GM12878 (cell line): ENCODE data around the gene LST1. TPM values are rescaled to one million over a fixed set of nuclear protein-coding genes. Genes with fewer than 3 reads are reported as not detected.
A peak's percentile ranks its signal among the peaks of the same experiment; 100 is the strongest.

Experiments used
- ATAC-seq: fragments of 200-7000 bp; cut with Tn5 transposase; 3 replicates; pipeline ENCODE4 v1.9.1; 2020; ENCODE audit warnings: mild to moderate bottlenecking, moderate library complexity
- BruUV-seq: library from RNA; stranded (reverse); fragments of 400-500 nt; replicated peaks from 2 replicates; lab custom pipeline; 2021; lab: Mats Ljungman, UMichigan
- CTCF ChIA-PET: fragments of 300-600 bp; sonication (Branson Sonifier 250); formaldehyde crosslinking; extraction: SDS; loops from one replicate; lab custom pipeline; 2021; ENCODE audit warnings: inconsistent platforms; lab: Yijun Ruan, JAX
- POLR2A ChIA-PET: fragments of 350-600 bp; formaldehyde crosslinking; extraction: SDS; loops from one replicate; lab custom pipeline; 2021; ENCODE audit warnings: inconsistent platforms; lab: Charles Lee
- RAD21 ChIA-PET: fragments of 300-600 bp; sonication (Branson Sonifier 250); formaldehyde crosslinking; loops from one replicate; lab custom pipeline; 2023; ENCODE audit warnings: antibody characterized with exemption; ENCODE audit not compliant: unreplicated experiment; lab: Charles Lee
- SMC1A ChIA-PET: fragments of 300-600 bp; sonication (Branson Sonifier 250); formaldehyde crosslinking; loops from one replicate; lab custom pipeline; 2023; ENCODE audit not compliant: unreplicated experiment, uncharacterized antibody; lab: Charles Lee
- DNase-seq: peaks from one replicate; pipeline ENCODE4 v3.0.0-alpha.2; 2011; ENCODE audit warnings: low read depth, low spot score
- FAIRE-seq: peaks from 3 replicates; lab custom pipeline; 2011; peaks lifted over from hg19 to GRCh38; lab: Jason Lieb, UNC
- H2AFZ ChIP-seq: 2 replicates; pipeline ENCODE4 v1.6.0; 2011; ENCODE audit warnings: low read depth, low read length, control low read depth; ENCODE audit not compliant: control insufficient read depth
- H3K27ac ChIP-seq: 2 replicates; pipeline ENCODE4 v1.5.1; 2011; ENCODE audit warnings: control low read depth; ENCODE audit not compliant: control insufficient read depth, insufficient read depth
- H3K27me3 ChIP-seq, 2 experiments: replicated peaks in 1 of 2; 2 replicates each; pipeline versions ENCODE4 v1.6.0 to v1.6.1; 2011; ENCODE audit warnings: low read length in 1 of 2; ENCODE audit not compliant: control insufficient read depth in 2 of 2, insufficient read depth in 2 of 2
- H3K36me3 ChIP-seq, 2 experiments: 2 replicates each; pipeline ENCODE4 v1.5.1; 2011; ENCODE audit warnings: low read length in 1 of 2; ENCODE audit not compliant: control insufficient read depth in 2 of 2, insufficient read depth in 2 of 2
- H3K4me1 ChIP-seq: 2 replicates; pipeline ENCODE4 v1.6.1; 2011; ENCODE audit warnings: mild to moderate bottlenecking, low read length, moderate library complexity, mixed read lengths; ENCODE audit not compliant: control insufficient read depth, insufficient read depth
- H3K4me2 ChIP-seq: 2 replicates; pipeline ENCODE4 v1.6.0; 2011; ENCODE audit warnings: control low read depth; ENCODE audit not compliant: control insufficient read depth, insufficient read depth
- H3K4me3 ChIP-seq: fragments of 200-600 bp; sonication (generic); 2 replicates; pipeline ENCODE4 v1.5.1; 2016
- H3K79me2 ChIP-seq: 2 replicates; pipeline ENCODE4 v1.6.0; 2011; ENCODE audit warnings: low read length; ENCODE audit not compliant: control insufficient read depth, insufficient read depth
- H3K9ac ChIP-seq: 2 replicates; pipeline ENCODE4 v1.8.0; 2011; ENCODE audit warnings: low read length, control low read depth, mixed read lengths; ENCODE audit not compliant: control insufficient read depth, insufficient read depth
- H3K9me3 ChIP-seq: replicated peaks from 3 replicates; pipeline ENCODE4 v1.5.1; 2011; ENCODE audit warnings: mild to moderate bottlenecking, low read length; ENCODE audit not compliant: control insufficient read depth, insufficient read depth
- H4K20me1 ChIP-seq: 2 replicates; pipeline ENCODE4 v1.6.0; 2011; ENCODE audit not compliant: control insufficient read depth, insufficient read depth
- ATF2 ChIP-seq: IDR thresholded peaks from 2 replicates; pipeline ENCODE4 v1.6.1; 2012; ENCODE audit warnings: low read length, inconsistent platforms
- BCLAF1 ChIP-seq: fragments of 450-650 bp; IDR thresholded peaks from 2 replicates; pipeline ENCODE4 v1.6.1; 2017; ENCODE audit warnings: antibody characterized with exemption, mild to moderate bottlenecking, moderate library complexity
- CEBPZ ChIP-seq: fragments of 150-350 bp; IDR thresholded peaks from 2 replicates; pipeline ENCODE4 v1.6.1; 2016; ENCODE audit warnings: low read depth, low read length
- CHD1 ChIP-seq: IDR thresholded peaks from 2 replicates; pipeline ENCODE4 v1.6.1; 2012; ENCODE audit warnings: low read depth, low read length, improper control_type of control experiment
- IRF5 ChIP-seq: fragments of 450-650 bp; IDR thresholded peaks from 2 replicates; pipeline ENCODE4 v1.6.1; 2017; ENCODE audit warnings: borderline replicate concordance
- JUND ChIP-seq: IDR thresholded peaks from 2 replicates; pipeline ENCODE4 v1.6.1; 2012; ENCODE audit warnings: low read depth, mild to moderate bottlenecking, low read length, improper control_type of control experiment, moderate library complexity
- LARP7 ChIP-seq: fragments of 450-650 bp; IDR thresholded peaks from 2 replicates; pipeline ENCODE4 v1.6.1; 2017; ENCODE audit warnings: mild to moderate bottlenecking
- NFYB ChIP-seq: IDR thresholded peaks from 2 replicates; pipeline ENCODE4 v1.6.1; 2011; ENCODE audit warnings: low read depth, mild to moderate bottlenecking, low read length, improper control_type of control experiment, moderate library complexity; ENCODE audit not compliant: insufficient read depth
- RELB ChIP-seq: fragments of 450-650 bp; IDR thresholded peaks from 2 replicates; pipeline ENCODE4 v1.6.1; 2017; ENCODE audit warnings: low read depth, mild to moderate bottlenecking, moderate library complexity
- SUZ12 ChIP-seq: fragments of 200-600 bp; sonication (generic); IDR thresholded peaks from one replicate; pipeline ENCODE4 v1.6.1; 2018; ENCODE audit warnings: antibody characterized with exemption, mild to moderate bottlenecking; ENCODE audit not compliant: unreplicated experiment
- in situ Hi-C: fragments of 300-500 bp; cut with MboI; formaldehyde crosslinking; loops from 9 replicates; pipeline ENCODE4 v1.14.3; 2018; ENCODE audit warnings: mixed read lengths
- intact Hi-C: fragments of 100-400 bp; cut with micrococcal nuclease; formaldehyde crosslinking; loops from one replicate; pipeline ENCODE4 v1.14.2; 2022; ENCODE audit not compliant: unreplicated experiment
- polyA plus RNA-seq, 11 experiments: library from polyadenylated mRNA; depleted of rRNA in 4 of 11; unstranded in 6 of 11; stranded (reverse) in 5 of 11; fragments of >200 nt; fragmentation: Nextera tagmentation in 4 of 11; fragmentation: Illumina TruSeq in 1 of 11; extraction: Ambion mirVana in 4 of 11; extraction: Trizol in 1 of 11; gene quantifications; 1 replicate in 1 of 11; 2 replicates in 10 of 11; pipeline versions ENCODE4 v1.2.1 to v1.2.3, GENCODE V29; 2011 to 2016; ENCODE audit warnings: inconsistent platforms in 2 of 11, missing spikeins in 2 of 11, low read depth in 1 of 11
- total RNA-seq, 4 experiments: library from RNA; depleted of rRNA in 3 of 4; stranded (reverse); fragments of >200 nt in 3 of 4; fragmentation: Illumina TruSeq in 1 of 4; extraction: Trizol in 1 of 4; gene quantifications; 2 replicates each; pipeline versions ENCODE4 v1.2.1 to v1.2.3, GENCODE V29; 2013 to 2021

Gene LST1
- total and polyA plus RNA-seq, 10 of the 15 experiments (the other 5 are each of a cell fraction or from before 2014, with no cell fraction given): 4.1 to 35.5 (median 16.4) TPM

GRCh38 chr6:31560697-31561058 lies 25.4 kb upstream of the LST1 start:
- ChIA-PET RAD21 (interaction anchor here (0.5 to 15.9 kb wide), 5 partner anchors 9 to 264 kb away, joined by 3 to 620 read pairs (median 62); partner anchors contain the start of genes ATP6V1G2, LST1, LTA and LTB), POLR2A (interaction anchor here (0.8 to 9.1 kb wide), 5 partner anchors 9 to 56 kb away, joined by 3 to 255 read pairs (median 7); partner anchors contain the start of genes LTB and TNF), CTCF (interaction anchor here (0.9 to 34.8 kb wide), 5 partner anchors 8 to 27 kb away, joined by 4 to 2098 read pairs (median 27); partner anchors contain the start of genes LST1, LTB, NCR3 and TNF), SMC1A (interaction anchor here (2.5 to 34.7 kb wide), 2 partner anchors 23 to 65 kb away, joined by 7 to 1989 read pairs; partner anchors contain the start of genes LST1, LTA, LTB and NCR3)
- Histone ChIP-seq H3K9me3 (no peaks in the 10 kb centered on the region), H3K27me3 (no peaks in the 10 kb centered on the region), H3K4me3 (0 out of 2 replicates have a peak overlapping the region, but pooled peaks have one; percentile 18), H3K4me1 (peaks cover 82% of the 10 kb centered on the region), H4K20me1 (no peaks in the 10 kb centered on the region), H2AFZ (no peak overlapping the region), H3K9ac (peak overlapping the region; percentile 56), H3K79me2 (peaks cover 16% of the 10 kb centered on the region), H3K4me2 (peak overlapping the region; percentile 94), H3K27ac (peak overlapping the region; percentile 99), H3K36me3 (peaks cover 0 to 8% of the 10 kb centered on the region in 2 experiments; a peak in 2 of 4 replicates)
- intact Hi-C loops (loop anchor here (1.0 kb wide), 2 partner anchors 8 to 16 kb away; no protein-coding TSS in a partner anchor), in situ Hi-C loops (loop anchor here (25.0 kb wide), 2 partner anchors 1052 to 1402 kb away; partner anchors contain the start of genes BRD2 and HLA-DMA)
- no peak for TF ChIP-seq BCLAF1
- no peak for TF ChIP-seq ATF2
- no peak for TF ChIP-seq LARP7
- no peak for TF ChIP-seq IRF5
- TF ChIP-seq NFYB: no peak
- TF ChIP-seq RELB: no peak
- TF ChIP-seq CEBPZ: no peak
- no peak for TF ChIP-seq CHD1
- TF ChIP-seq JUND: no peak
- no peak for TF ChIP-seq SUZ12
- DNase-seq: no peak
- FAIRE-seq: no peak
- no TSS peak for BruUV-seq
- no peak for ATAC-seq
